IMR-90 (cell line): ENCODE data around the gene LGALS13.

Experiments
- CEBPB ChIP-seq: IDR thresholded peaks from 2 replicates; pipeline ENCODE4 v1.6.1; 2012; ENCODE audit warnings: low read depth, low read length, improper control_type of control experiment
- CHD1 ChIP-seq: IDR thresholded peaks from 2 replicates; pipeline ENCODE4 v1.6.1; 2012; ENCODE audit warnings: low read depth, low read length, improper control_type of control experiment
- CTCF ChIP-seq: conservative IDR thresholded peaks from 2 replicates; pipeline ENCODE4 v1.5.1; 2012; ENCODE audit warnings: mild to moderate bottlenecking, low read depth, low read length, improper control_type of control experiment
- FOS ChIP-seq: fragments of 150-350 bp; IDR thresholded peaks from 2 replicates; pipeline ENCODE4 v1.6.1; 2016; ENCODE audit warnings: low read depth, low read length
- MAFK ChIP-seq: IDR thresholded peaks from 2 replicates; pipeline ENCODE4 v1.6.1; 2012; ENCODE audit warnings: low read depth, low read length, improper control_type of control experiment
- MAZ ChIP-seq: IDR thresholded peaks from 2 replicates; pipeline ENCODE4 v1.6.1; 2012; ENCODE audit warnings: low read depth, mild to moderate bottlenecking, low read length, improper control_type of control experiment, moderate library complexity, borderline replicate concordance
- MXI1 ChIP-seq: IDR thresholded peaks from 2 replicates; pipeline ENCODE4 v1.6.1; 2012; ENCODE audit warnings: low read depth, mild to moderate bottlenecking, low read length, moderate library complexity, borderline replicate concordance
- NFE2L2 ChIP-seq: fragments of 150-350 bp; IDR thresholded peaks from 2 replicates; pipeline ENCODE4 v1.6.1; 2016; ENCODE audit warnings: low read depth, mild to moderate bottlenecking, low read length
- POLR2A ChIP-seq: IDR thresholded peaks from 2 replicates; pipeline ENCODE4 v1.6.1; 2012; ENCODE audit warnings: mild to moderate bottlenecking, low read depth, low read length
- RAD21 ChIP-seq: IDR thresholded peaks from 2 replicates; pipeline ENCODE4 v1.6.1; 2012; ENCODE audit warnings: low read length, improper control_type of control experiment
- RCOR1 ChIP-seq: IDR thresholded peaks from 2 replicates; pipeline ENCODE4 v1.6.1; 2012; ENCODE audit warnings: mild to moderate bottlenecking, low read length, improper control_type of control experiment; ENCODE audit not compliant: insufficient replicate concordance
- RFX5 ChIP-seq: IDR thresholded peaks from 2 replicates; pipeline ENCODE4 v1.8.0; 2012; ENCODE audit warnings: low read depth, mild to moderate bottlenecking, low read length, moderate library complexity
- SMC3 ChIP-seq: fragments of 150-350 bp; IDR thresholded peaks from 2 replicates; pipeline ENCODE4 v1.6.1; 2016; ENCODE audit warnings: low read depth, mild to moderate bottlenecking, antibody characterized with exemption, low read length, moderate library complexity
- TF ChIP-seq, protein P1 (sequence below): fragments of 150-350 bp; IDR thresholded peaks from 2 replicates; pipeline ENCODE4 v1.6.1; 2017; ENCODE audit warnings: mild to moderate bottlenecking, antibody characterized with exemption, low read length, low read depth

DNA sequence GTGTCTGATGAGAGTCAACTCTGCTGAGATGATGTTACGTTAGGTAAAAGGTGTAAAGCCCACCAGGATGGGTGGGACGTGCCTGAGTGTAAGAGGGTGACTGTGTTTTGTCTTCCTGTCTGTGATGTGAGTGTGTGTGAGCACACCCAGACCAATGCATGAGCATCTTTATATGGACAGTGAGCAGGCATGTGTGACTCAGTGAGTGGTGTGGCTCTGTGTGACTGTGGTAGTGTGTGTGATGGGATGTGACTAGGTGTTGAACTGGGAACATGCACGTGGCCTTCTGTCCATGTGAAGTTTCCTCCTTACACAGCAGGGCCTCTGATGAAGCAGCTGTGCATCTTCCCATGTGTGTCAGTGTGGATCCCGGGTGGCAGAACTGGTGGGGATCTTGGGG is 35.6 kb downstream of the LGALS13 start:
- TF ChIP-seq RAD21, result no peak
- TF ChIP-seq POLR2A, result no peak
- TF ChIP-seq CTCF, result no peak
- TF ChIP-seq, protein P1, sequence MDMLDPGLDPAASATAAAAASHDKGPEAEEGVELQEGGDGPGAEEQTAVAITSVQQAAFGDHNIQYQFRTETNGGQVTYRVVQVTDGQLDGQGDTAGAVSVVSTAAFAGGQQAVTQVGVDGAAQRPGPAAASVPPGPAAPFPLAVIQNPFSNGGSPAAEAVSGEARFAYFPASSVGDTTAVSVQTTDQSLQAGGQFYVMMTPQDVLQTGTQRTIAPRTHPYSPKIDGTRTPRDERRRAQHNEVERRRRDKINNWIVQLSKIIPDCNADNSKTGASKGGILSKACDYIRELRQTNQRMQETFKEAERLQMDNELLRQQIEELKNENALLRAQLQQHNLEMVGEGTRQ, result no peak
- no peak for TF ChIP-seq MXI1
- TF ChIP-seq RFX5, result no peak
- no peak for TF ChIP-seq SMC3
- TF ChIP-seq CHD1, result no peak
- TF ChIP-seq MAZ, result no peak
- TF ChIP-seq MAFK, result no peak
- no peak for TF ChIP-seq FOS
- no peak for TF ChIP-seq RCOR1
- TF ChIP-seq CEBPB, result no peak
- TF ChIP-seq NFE2L2, result no peak
